ENCODE results near the gene KLHL2.

KLHL2 gene

GRCh38 chr4:165361810-165362209 is 154.4 kb downstream of the KLHL2 start:
- TF ChIP-seq ARNTL (CRISPR knock-in tag; IDR thresholded peaks at IDR 0.05; ENCODE audit: borderline replicate concordance, low read depth) (no peak), CSRNP3 (CRISPR knock-in tag; IDR thresholded peaks at IDR 0.05) (no peak), BACH2 (CRISPR knock-in tag; IDR thresholded peaks at IDR 0.05; ENCODE audit: borderline replicate concordance) (no peak), CSDC2 (CRISPR knock-in tag; IDR thresholded peaks at IDR 0.05) (no peak), RARB (CRISPR knock-in tag; IDR thresholded peaks at IDR 0.05) (no peak), PATZ1 (CRISPR knock-in tag; IDR thresholded peaks at IDR 0.05; ENCODE audit: borderline replicate concordance) (no peak), ZNF565 (CRISPR knock-in tag; conservative IDR thresholded peaks at IDR 0.05; ENCODE audit: low read depth) (no peak), ISL1 (CRISPR knock-in tag; IDR thresholded peaks at IDR 0.05) (no peak), ESRRG (CRISPR knock-in tag; IDR thresholded peaks at IDR 0.05) (no peak), ZNF70 (CRISPR knock-in tag; IDR thresholded peaks at IDR 0.05) (no peak)
- ATAC-seq = no peak

GRCh38 chr4:165364452-165365080 is 157.2 kb downstream of the KLHL2 start:
- TF ChIP-seq ZNF8 (CRISPR knock-in tag; IDR thresholded peaks at IDR 0.05) (no peak), SNAI2 (CRISPR knock-in tag; IDR thresholded peaks at IDR 0.05) (no peak), TSHZ2 (CRISPR knock-in tag; IDR thresholded peaks at IDR 0.05) (no peak), ZFP3 (CRISPR knock-in tag; IDR thresholded peaks at IDR 0.05) (no peak), CREB5 (CRISPR knock-in tag; IDR thresholded peaks at IDR 0.05; ENCODE audit: low read depth) (no peak), ISL1 (CRISPR knock-in tag; IDR thresholded peaks at IDR 0.05) (no peak)
- no peak for ATAC-seq

- TF ChIP-seq CREB5 (CRISPR knock-in tag; IDR thresholded peaks at IDR 0.05; ENCODE audit: low read depth) (no peak), CSDC2 (CRISPR knock-in tag; IDR thresholded peaks at IDR 0.05) (no peak), POU6F1 (CRISPR knock-in tag; IDR thresholded peaks at IDR 0.05; ENCODE audit: borderline replicate concordance, low read depth) (no peak), CSRNP3 (CRISPR knock-in tag; IDR thresholded peaks at IDR 0.05) (no peak), ISL1 (CRISPR knock-in tag; IDR thresholded peaks at IDR 0.05) (no peak), OSR1 (CRISPR knock-in tag; IDR thresholded peaks at IDR 0.05) (no peak), ZFP3 (CRISPR knock-in tag; IDR thresholded peaks at IDR 0.05) (no peak), PATZ1 (CRISPR knock-in tag; IDR thresholded peaks at IDR 0.05; ENCODE audit: borderline replicate concordance) (no peak), SNAI2 (CRISPR knock-in tag; IDR thresholded peaks at IDR 0.05) (no peak), BACH2 (CRISPR knock-in tag; IDR thresholded peaks at IDR 0.05; ENCODE audit: borderline replicate concordance) (no peak)
- no peak for ATAC-seq
These were observed 159.7 kb downstream of the KLHL2 start for GRCh38 chr4:165367040-165367439.
